SK-N-SH (cell line): ENCODE measurements around the gene TRAF4. TPM values are rescaled to one million over a fixed set of nuclear protein-coding genes. Genes with fewer than 3 reads are reported as not detected.

ENCODE experiments used
- CTCF ChIA-PET: fragments of 300-600, 350-600 bp; formaldehyde crosslinking; extraction: SDS; loops from one replicate; lab custom pipeline; 2021; lab: Yijun Ruan, JAX
- POLR2A ChIA-PET: fragments of 350-600 bp; sonication (Branson Sonifier 250); formaldehyde crosslinking; extraction: SDS; loops from one replicate; lab custom pipeline; 2020; ENCODE audit warnings: antibody characterized with exemption, inconsistent platforms; lab: Yijun Ruan, JAX
- DNase-seq: peaks from one replicate; pipeline ENCODE4 v3.0.0; 2012
- H2AFZ ChIP-seq: fragments of 200-600 bp; sonication (generic); 2 replicates; pipeline ENCODE4 v1.8.1; 2016; ENCODE audit warnings: antibody characterized with exemption, mild to moderate bottlenecking, low read depth
- H3F3A ChIP-seq: fragments of 200-600 bp; sonication (generic); replicated peaks from 2 replicates; pipeline ENCODE3; 2016; ENCODE audit warnings: antibody characterized with exemption, mild to moderate bottlenecking; ENCODE audit not compliant: insufficient read depth
- H3K27ac ChIP-seq, 2 experiments: fragments of 200-500 bp in 1 of 2; fragments of 200-600 bp in 1 of 2; sonication (Bioruptor generic) in 1 of 2; sonication (generic), shearing (Covaris generic) in 1 of 2; 2 replicates each; pipeline versions ENCODE4 v1.5.1 to v1.6.1; 2014 to 2016; ENCODE audit warnings: low read depth in 2 of 2, inconsistent platforms in 1 of 2, low read length in 1 of 2, mild to moderate bottlenecking in 1 of 2, mixed read lengths in 1 of 2
- H3K27me3 ChIP-seq: fragments of 200-600 bp; sonication (generic), shearing (Covaris generic); 2 replicates; pipeline ENCODE4 v1.6.1; 2016; ENCODE audit warnings: mixed run types; ENCODE audit not compliant: insufficient read depth
- H3K36me3 ChIP-seq, 2 experiments: fragments of 200-500 bp in 1 of 2; fragments of 200-600 bp in 1 of 2; sonication (Bioruptor generic) in 1 of 2; sonication (generic) in 1 of 2; replicated peaks in 1 of 2; 2 replicates each; pipeline versions ENCODE3 to v1.5.1; 2014 to 2016; ENCODE audit warnings: low read length in 1 of 2, mild to moderate bottlenecking in 1 of 2; ENCODE audit not compliant: insufficient read depth in 2 of 2, control insufficient read depth in 1 of 2
- H3K4me1 ChIP-seq, 2 experiments: fragments of 200-500 bp in 1 of 2; fragments of 200-600 bp in 1 of 2; sonication (Bioruptor generic) in 1 of 2; sonication (generic), shearing (Covaris generic) in 1 of 2; 2 replicates each; pipeline versions ENCODE4 v1.5.1 to v1.6.1; 2014 to 2016; ENCODE audit warnings: low read depth in 1 of 2, low read length in 1 of 2, mixed run types in 1 of 2; ENCODE audit not compliant: insufficient read depth in 2 of 2, control insufficient read depth in 1 of 2
- H3K4me2 ChIP-seq: fragments of 200-600 bp; sonication (generic), shearing (Covaris generic); 2 replicates; pipeline ENCODE4 v1.6.1; 2017; ENCODE audit warnings: mixed run types
- H3K4me3 ChIP-seq, 2 experiments: fragments of 200-500 bp in 1 of 2; fragments of 200-600 bp in 1 of 2; sonication (Bioruptor generic) in 1 of 2; sonication (generic), shearing (Covaris generic) in 1 of 2; 2 replicates each; pipeline versions ENCODE4 v1.5.1 to v1.8.1; 2014 to 2016; ENCODE audit warnings: low read depth in 2 of 2, inconsistent platforms in 1 of 2, low read length in 1 of 2, mild to moderate bottlenecking in 1 of 2, mixed read lengths in 1 of 2, moderate library complexity in 1 of 2
- H3K79me2 ChIP-seq: fragments of 200-600 bp; sonication (generic); 2 replicates; pipeline ENCODE4 v1.8.1; 2017; ENCODE audit warnings: mild to moderate bottlenecking; ENCODE audit not compliant: insufficient read depth
- H3K9ac ChIP-seq: fragments of 200-600 bp; sonication (generic); 2 replicates; pipeline ENCODE4 v1.6.1; 2017; ENCODE audit warnings: mixed run types
- H3K9me2 ChIP-seq: fragments of 200-600 bp; sonication (generic); 2 replicates; pipeline ENCODE4 v1.6.1; 2017; ENCODE audit warnings: mixed run types
- H3K9me3 ChIP-seq: fragments of 200-600 bp; sonication (generic); 2 replicates; pipeline ENCODE4 v1.6.1; 2017; ENCODE audit warnings: mixed run types, mild to moderate bottlenecking, moderate library complexity
- H4K20me1 ChIP-seq: fragments of 200-600 bp; sonication (generic); 2 replicates; pipeline ENCODE4 v1.6.1; 2017; ENCODE audit warnings: mild to moderate bottlenecking, mixed run types; ENCODE audit not compliant: insufficient read depth
- EP300 ChIP-seq, 2 experiments: IDR thresholded peaks; 2 replicates each; pipeline versions ENCODE4 v1.4.0 to v1.6.1; 2012; ENCODE audit warnings: borderline replicate concordance in 1 of 2, low read depth in 1 of 2, low read length in 1 of 2
- FOSL2 ChIP-seq: IDR thresholded peaks from 2 replicates; pipeline ENCODE4 v1.4.0; 2012; ENCODE audit warnings: low read depth, mild to moderate bottlenecking, moderate library complexity, borderline replicate concordance
- FOXM1 ChIP-seq: IDR thresholded peaks from 2 replicates; pipeline ENCODE4 v1.4.0; 2012; ENCODE audit warnings: low read depth, mild to moderate bottlenecking
- IRF3 ChIP-seq: fragments of 150-350 bp; IDR thresholded peaks from 2 replicates; pipeline ENCODE4 v1.6.1; 2016; ENCODE audit warnings: mild to moderate bottlenecking, low read depth, low read length
- MAX ChIP-seq: IDR thresholded peaks from 2 replicates; pipeline ENCODE4 v1.4.0; 2012; ENCODE audit warnings: low read depth
- NFIC ChIP-seq: IDR thresholded peaks from 2 replicates; pipeline ENCODE4 v1.4.0; 2012; ENCODE audit warnings: borderline replicate concordance
- NRF1 ChIP-seq: IDR thresholded peaks from 2 replicates; pipeline ENCODE4 v1.6.1; 2012; ENCODE audit warnings: low read depth, mild to moderate bottlenecking, low read length
- PBX3 ChIP-seq: IDR thresholded peaks from 2 replicates; pipeline ENCODE4; 2012
- POLR2AphosphoS5 ChIP-seq: IDR thresholded peaks from 2 replicates; pipeline ENCODE4 v1.6.1; 2012; ENCODE audit warnings: low read depth, low read length
- RAD21 ChIP-seq: IDR thresholded peaks from 2 replicates; pipeline ENCODE4 v1.6.1; 2012; ENCODE audit warnings: mild to moderate bottlenecking, low read length
- RCOR1 ChIP-seq: fragments of 150-350 bp; IDR thresholded peaks from 2 replicates; pipeline ENCODE4 v1.6.1; 2017; ENCODE audit warnings: antibody characterized with exemption, low read length
- RXRA ChIP-seq: IDR thresholded peaks from 2 replicates; pipeline ENCODE4 v1.4.0; 2012; ENCODE audit warnings: low read depth, mild to moderate bottlenecking, borderline replicate concordance
- SIN3A ChIP-seq: IDR thresholded peaks from 2 replicates; pipeline ENCODE4 v1.6.1; 2012; ENCODE audit warnings: low read depth, mild to moderate bottlenecking, low read length, moderate library complexity, borderline replicate concordance
- TAF1 ChIP-seq: IDR thresholded peaks from 2 replicates; pipeline ENCODE4 v1.6.1; 2012; ENCODE audit warnings: low read depth, mild to moderate bottlenecking, low read length, moderate library complexity, borderline replicate concordance
- USF1 ChIP-seq: IDR thresholded peaks from 2 replicates; pipeline ENCODE4 v1.4.0; 2012; ENCODE audit warnings: low read depth, borderline replicate concordance
- USF2 ChIP-seq: fragments of 150-350 bp; IDR thresholded peaks from 2 replicates; pipeline ENCODE4 v1.6.1; 2017; ENCODE audit warnings: antibody characterized with exemption, low read length, low read depth, borderline replicate concordance
- ZBTB33 ChIP-seq: IDR thresholded peaks from 2 replicates; pipeline ENCODE4 v1.4.0; 2012; ENCODE audit warnings: low read depth, borderline replicate concordance
- WGBS: methylation state at CpG from one replicate; pipeline ENCODE4 v1.1.6; 2017; ENCODE audit warnings: low lambda C conversion rate; 5-methylcytosine and 5-hydroxymethylcytosine counted together
- polyA plus RNA-seq, 3 experiments: library from polyadenylated mRNA; depleted of rRNA; stranded (reverse); fragments of >200 nt; gene quantifications; 2 replicates each; pipeline ENCODE4 v1.2.3, GENCODE V29; 2012

Gene TRAF4
- polyA plus RNA-seq, 1 of the 3 experiments (the other 2 are of a cell fraction): 95.7 TPM

GRCh38 chr17:28740406-28741357, 3.1 kb upstream of the TRAF4 start:
- Histone ChIP-seq H3K27me3 (no peaks in the 10 kb centered on the region), H4K20me1 (peaks cover 14% of the 10 kb centered on the region), H3K36me3 (no peaks in the 10 kb centered on the region), H3K4me1 (peaks cover 8 to 22% of the 10 kb centered on the region in 2 experiments; a peak in 3 of 4 replicates)
- 88% methylated on average over 5 of the region's 10 CpGs for WGBS
- TF ChIP-seq NFIC (no peak), ZBTB33 (no peak), USF2 (no peak), FOSL2 (no peak), FOXM1 (no peak), TAF1 (no peak), IRF3 (no peak), NRF1 (no peak), RCOR1 (no peak), USF1 (no peak), RXRA (no peak), MAX (no peak), SIN3A (no peak), EP300 (IDR thresholded peaks at IDR 0.05; ENCODE audit: borderline replicate concordance in 1 of 2, low read depth in 1 of 2, low read length in 1 of 2) (no peak), POLR2AphosphoS5 (no peak), PBX3 (no peak), RAD21 (no peak)
- TF ChIP-seq, all 33 proteins: peak for 0
- Histone ChIP-seq H3K9ac (no peak overlapping the region), H3K9me3 (no peaks in the 10 kb centered on the region), H3K9me2 (no peaks in the 10 kb centered on the region), H3K4me2 (no peak overlapping the region), H3F3A (peaks cover 21% of the 10 kb centered on the region), H3K4me3 (no peak overlapping the region), H3K27ac (no peak overlapping the region; a peak in 1 of 4 replicates), H2AFZ (no peak overlapping the region), H3K79me2 (peaks cover 22% of the 10 kb centered on the region)
- ChIA-PET POLR2A (no interaction called here), CTCF (interaction anchor here (0.8 to 20.4 kb wide), 6 partner anchors 8 to 213 kb away, joined by 3 to 612 read pairs (median 3); partner anchors contain the start of genes NEK8, RPL23A and TLCD1)
- DNase-seq: no peak
